OCI-LY7 (cell line): ENCODE measurements around the gene LCN6. TPM values are rescaled to one million over a fixed set of nuclear protein-coding genes. Genes with fewer than 3 reads are reported as not detected.
"Not testable (repeated sequence)": the region's sequence is repeated elsewhere in the genome, so short reads cannot be mapped to it uniquely, and the experiment has no call there.

Experiments used
- BruUV-seq: library from RNA; stranded (reverse); fragments of 400-500 nt; replicated peaks from 2 replicates; lab custom pipeline; 2021; lab: Mats Ljungman, UMichigan
- CTCF ChIA-PET: fragments of 300-600 bp; sonication (Branson Sonifier 250); formaldehyde crosslinking; loops from one replicate; lab custom pipeline; 2022; ENCODE audit warnings: antibody characterized with exemption; ENCODE audit not compliant: unreplicated experiment; lab: Charles Lee
- POLR2A ChIA-PET: fragments of 300-600 bp; sonication (Branson Sonifier 250); formaldehyde crosslinking; loops from one replicate; lab custom pipeline; 2022; ENCODE audit warnings: antibody characterized with exemption; lab: Charles Lee
- DNase-seq: peaks from one replicate; pipeline ENCODE4 v3.0.0-alpha.2; 2015; ENCODE audit warnings: low spot score
- H2AFZ ChIP-seq: fragments of 200-600 bp; sonication (generic), shearing (Covaris generic); 2 replicates; pipeline ENCODE4 v1.6.1; 2014; ENCODE audit warnings: mild to moderate bottlenecking, antibody characterized with exemption, low read length, moderate library complexity
- H3K27ac ChIP-seq: fragments of 200-600 bp; sonication (generic); 2 replicates; pipeline ENCODE4 v1.5.1; 2014; ENCODE audit warnings: mixed run types, low read depth, mild to moderate bottlenecking, moderate library complexity, low read length, inconsistent platforms; ENCODE audit not compliant: poor library complexity, severe bottlenecking
- H3K36me3 ChIP-seq: fragments of 200-600 bp; sonication (generic); 2 replicates; pipeline ENCODE4 v1.6.1; 2014; ENCODE audit warnings: mild to moderate bottlenecking, antibody characterized with exemption, low read length, moderate library complexity, mixed read lengths; ENCODE audit not compliant: insufficient read depth
- H3K4me1 ChIP-seq: fragments of 200-600 bp; sonication (generic); 2 replicates; pipeline ENCODE4 v1.5.1; 2014; ENCODE audit warnings: mild to moderate bottlenecking, low read length; ENCODE audit not compliant: insufficient read depth, poor library complexity, severe bottlenecking
- H3K4me2 ChIP-seq: fragments of 200-600 bp; sonication (generic); 2 replicates; pipeline ENCODE4 v1.6.1; 2014; ENCODE audit warnings: mild to moderate bottlenecking, low read length
- H3K4me3 ChIP-seq: fragments of 200-600 bp; sonication (generic); 2 replicates; pipeline ENCODE4 v1.5.1; 2014; ENCODE audit warnings: mild to moderate bottlenecking, low read depth, low read length; ENCODE audit not compliant: poor library complexity, severe bottlenecking
- H3K79me2 ChIP-seq: fragments of 200-600 bp; sonication (generic); 2 replicates; pipeline ENCODE4 v1.6.1; 2016; ENCODE audit warnings: low read depth, mild to moderate bottlenecking, low read length, moderate library complexity, mixed read lengths; ENCODE audit not compliant: insufficient read depth
- H3K9me2 ChIP-seq: fragments of 200-600 bp; sonication (generic); 2 replicates; pipeline ENCODE4 v1.6.1; 2016; ENCODE audit warnings: mild to moderate bottlenecking, low read length, mixed read lengths; ENCODE audit not compliant: insufficient read depth
- H3K9me3 ChIP-seq: fragments of 200-600 bp; sonication (generic); 2 replicates; pipeline ENCODE4 v1.6.1; 2014; ENCODE audit warnings: mild to moderate bottlenecking, mixed run types, low read length, mixed read lengths
- H4K20me1 ChIP-seq: fragments of 200-600 bp; sonication (generic); 2 replicates; pipeline ENCODE4 v1.6.1; 2014; ENCODE audit warnings: mild to moderate bottlenecking, antibody characterized with exemption, low read length, moderate library complexity, mixed read lengths; ENCODE audit not compliant: insufficient read depth
- CTCF ChIP-seq: fragments of 200-600 bp; sonication (generic); conservative IDR thresholded peaks from 2 replicates; pipeline ENCODE4 v1.5.1; 2014; ENCODE audit warnings: mild to moderate bottlenecking, antibody characterized with exemption, low read length, moderate library complexity, mixed read lengths
- EZH2phosphoT487 ChIP-seq: fragments of 200-600 bp; sonication (generic); IDR thresholded peaks from 2 replicates; pipeline ENCODE4 v1.6.1; 2018; ENCODE audit warnings: low read depth, borderline replicate concordance, mild to moderate bottlenecking, mixed run types, antibody characterized with exemption, low read length, moderate library complexity, mixed read lengths
- intact Hi-C: fragments of 100-400 bp; cut with micrococcal nuclease; formaldehyde crosslinking; loops from one replicate; pipeline ENCODE4 v1.10.0; 2022; ENCODE audit not compliant: unreplicated experiment
- total RNA-seq, 2 experiments: library from RNA; depleted of rRNA in 1 of 2; stranded (reverse); fragments of >200 nt in 1 of 2; shearing (Covaris generic) in 1 of 2; gene quantifications; 2 replicates each; pipeline ENCODE4 v1.2.3, GENCODE V29; 2014 to 2022

Gene LCN6
- total RNA-seq, 2 experiments from 2014 or later = not detected

DNA sequence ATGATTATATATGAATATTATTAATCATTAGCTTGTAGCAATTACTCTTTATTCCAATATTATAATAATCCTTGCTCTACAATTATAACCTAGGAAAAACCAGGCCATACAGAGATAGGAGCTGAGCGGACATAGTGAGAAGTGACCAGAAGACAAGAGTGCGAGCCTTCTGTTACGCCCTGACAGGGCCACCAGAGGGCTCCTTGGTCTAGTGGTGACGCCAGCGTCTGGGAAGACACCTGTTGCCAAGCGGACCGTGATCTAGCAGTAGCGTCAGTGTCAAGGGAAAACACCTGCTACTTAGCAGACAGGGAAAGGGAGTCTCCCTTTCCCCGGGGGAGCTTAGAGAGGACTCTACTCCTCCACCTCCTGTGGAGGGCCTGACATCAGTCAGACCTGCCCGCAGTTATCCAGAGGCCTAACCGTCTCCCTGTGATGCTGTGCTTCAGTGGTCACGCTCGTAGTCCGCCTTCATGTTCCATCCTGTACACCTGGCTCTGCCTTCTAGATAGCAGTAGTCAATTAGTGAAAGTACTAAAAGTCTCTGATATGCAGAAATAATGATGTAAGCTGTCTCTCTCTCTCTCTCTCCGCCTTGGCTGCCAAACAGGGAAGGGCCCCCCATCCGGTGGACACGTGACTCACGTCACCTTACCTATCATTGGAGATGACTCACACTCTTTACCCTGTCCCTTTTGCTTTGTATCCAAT, 18.2 kb upstream of the LCN6 start:
- TF ChIP-seq CTCF = 0 out of 2 replicates have a peak, but pooled peaks have one; percentile 42
- H3K79me2 ChIP-seq, H2AFZ ChIP-seq, H3K4me3 ChIP-seq, POLR2A ChIA-PET, H3K36me3 ChIP-seq, DNase-seq, H3K9me2 ChIP-seq, BruUV-seq, H3K27ac ChIP-seq, H3K9me3 ChIP-seq, H4K20me1 ChIP-seq, intact Hi-C loops, H3K4me2 ChIP-seq: not testable (repeated sequence)
- CTCF ChIA-PET = interaction anchor here (0.6 kb wide), 1 partner anchor 153 kb away, joined by 3 read pairs; no protein-coding TSS in a partner anchor
- peaks cover 10% of the 10 kb centered on the region for H3K4me1 ChIP-seq

GRCh38 chr9:136765745-136766409, 17.6 kb upstream of the LCN6 start:
- H3K27ac ChIP-seq, H3K9me2 ChIP-seq, H2AFZ ChIP-seq, POLR2A ChIA-PET, H4K20me1 ChIP-seq, BruUV-seq, H3K36me3 ChIP-seq, DNase-seq, intact Hi-C loops, H3K79me2 ChIP-seq, H3K9me3 ChIP-seq: not testable (repeated sequence)
- peaks cover 10% of the 10 kb centered on the region for H3K4me1 ChIP-seq
- H3K4me2 ChIP-seq = peak overlapping the region; percentile 34; the same call in 1 of the 2 replicates
- H3K4me3 ChIP-seq = peak overlapping the region; percentile 5
- CTCF ChIA-PET = interaction anchor here (0.6 kb wide), 1 partner anchor 152 kb away, joined by 3 read pairs; no protein-coding TSS in a partner anchor

DNA sequence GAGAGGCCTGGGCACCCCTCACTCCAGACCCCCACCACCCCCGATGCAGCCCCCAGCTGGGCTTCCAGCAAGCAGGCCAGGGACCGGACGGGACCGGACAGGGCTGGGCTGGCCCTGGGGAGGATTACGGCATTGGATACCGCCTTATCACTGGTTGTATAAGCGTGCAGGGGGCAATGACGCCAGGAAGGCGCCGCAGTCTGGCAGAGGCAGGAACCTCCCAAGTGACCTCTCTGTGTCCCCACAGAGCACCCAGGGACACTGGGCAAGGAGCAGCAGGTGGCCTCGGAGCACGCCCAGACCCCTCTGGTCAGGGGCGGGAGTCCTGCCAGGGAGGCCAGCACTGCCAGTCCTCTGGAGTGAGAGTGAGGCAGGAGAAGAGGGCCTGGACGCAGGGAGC, 16.7 kb upstream of the LCN6 start:
- CTCF ChIA-PET = no interaction called here
- no peak for DNase-seq

More for the DNA sequence above, 16.7 kb upstream of the LCN6 start:
- Histone ChIP-seq H3K27ac (no peak overlapping the region), H3K9me2 (no peaks in the 10 kb centered on the region), H3K4me3 (no peak overlapping the region), H3K4me2 (no peak overlapping the region), H3K9me3 (no peaks in the 10 kb centered on the region), H3K36me3 (no peaks in the 10 kb centered on the region), H2AFZ (no peak overlapping the region), H3K79me2 (no peaks in the 10 kb centered on the region), H3K4me1 (peaks cover 10% of the 10 kb centered on the region), H4K20me1 (no peaks in the 10 kb centered on the region)
- BruUV-seq = no TSS peak
- TF ChIP-seq CTCF = no peak
- TF ChIP-seq EZH2phosphoT487 = no peak
- POLR2A ChIA-PET = no interaction called here
- intact Hi-C loops = no loop called here
